HG03469 (cell line): ENCODE data around the gene EMP1.

ENCODE experiments used
- ATAC-seq: cut with Tn5 transposase; IDR thresholded peaks from one replicate; pipeline ENCODE4 v1.9.1; 2021; ENCODE audit warnings: mild to moderate bottlenecking, moderate library complexity, moderate number of reproducible peaks; ENCODE audit not compliant: unreplicated experiment

Gene EMP1

GRCh38 chr12:13195250-13195649 is 1.3 kb upstream of the EMP1 start:
- ATAC-seq, result no peak

GRCh38 chr12:13195785-13196129 is 769 bp upstream of the EMP1 start:
- no peak for ATAC-seq

GRCh38 chr12:13197032-13197431 is 506 bp downstream of the EMP1 start:
- no peak for ATAC-seq

GRCh38 chr12:13197526-13198143 is 1.1 kb downstream of the EMP1 start:
- no peak for ATAC-seq

GRCh38 chr12:13198241-13198640 is 1.7 kb downstream of the EMP1 start:
- no peak for ATAC-seq

- ATAC-seq, result no peak
Measured at GRCh38 chr12:13198876-13199275, 2.4 kb downstream of the EMP1 start.

GRCh38 chr12:13199592-13199991 is 3.1 kb downstream of the EMP1 start:
- no peak for ATAC-seq

- ATAC-seq, result no peak
Measured at GRCh38 chr12:13200841-13201240, 4.3 kb downstream of the EMP1 start.

GRCh38 chr12:13203034-13203922 is 6.8 kb downstream of the EMP1 start:
- no peak for ATAC-seq

GRCh38 chr12:13204428-13204827 is 7.9 kb downstream of the EMP1 start:
- no peak for ATAC-seq

- no peak for ATAC-seq
Measured at GRCh38 chr12:13205809-13206559, 9.5 kb downstream of the EMP1 start.

GRCh38 chr12:13206560-13206897 is 10.0 kb downstream of the EMP1 start:
- ATAC-seq, result no peak

- ATAC-seq, result no peak
Measured at GRCh38 chr12:13208533-13209435, 12.3 kb downstream of the EMP1 start.

- ATAC-seq, result no peak
Measured at GRCh38 chr12:13209436-13210235, 13.1 kb downstream of the EMP1 start.

GRCh38 chr12:13210236-13211190 is 14.0 kb downstream of the EMP1 start:
- ATAC-seq, result no peak

- ATAC-seq, result no peak
Measured at GRCh38 chr12:13211191-13211858, 14.8 kb downstream of the EMP1 start.

- no peak for ATAC-seq
Measured at GRCh38 chr12:13211859-13212664, 15.5 kb downstream of the EMP1 start.

- no peak for ATAC-seq
Measured at GRCh38 chr12:13215056-13215455, 18.5 kb downstream of the EMP1 start.
